Endothelial cell of umbilical vein (primary cell): ENCODE results near the gene SLC23A2.
"Not testable (repeated sequence)": the region's sequence is repeated elsewhere in the genome, so short reads cannot be mapped to it uniquely, and the experiment has no call there.

ENCODE experiments used
- EZH2 ChIP-seq: IDR thresholded peaks from 2 replicates; pipeline ENCODE4 v1.6.1; 2012; ENCODE audit warnings: borderline replicate concordance, low read depth, mild to moderate bottlenecking, moderate library complexity, low read length, inconsistent platforms; ENCODE audit not compliant: severe bottlenecking
- GATA2 ChIP-seq: IDR thresholded peaks from 2 replicates; pipeline ENCODE4 v1.7.0; 2011; ENCODE audit warnings: low read depth, mild to moderate bottlenecking, moderate library complexity, mixed read lengths, low read length; ENCODE audit not compliant: insufficient read length, insufficient read depth
- POLR2A ChIP-seq: IDR thresholded peaks from 2 replicates; pipeline ENCODE4 v1.6.1; 2012; ENCODE audit warnings: low read depth, mild to moderate bottlenecking, control low read depth, low read length
- POLR2AphosphoS5 ChIP-seq: IDR thresholded peaks from 2 replicates; pipeline ENCODE4 v1.6.1; 2012; ENCODE audit warnings: low read depth, mild to moderate bottlenecking, control low read depth, low read length, moderate library complexity; ENCODE audit not compliant: insufficient read depth
- TF ChIP-seq, protein P1 (sequence below), 2 donors: IDR thresholded peaks; 1 replicate in 1 of 2; 2 replicates in 1 of 2; pipeline ENCODE4 v1.5.1; 2011; ENCODE audit warnings: low read length in 2 of 2, mild to moderate bottlenecking in 2 of 2, moderate library complexity in 2 of 2, control low read depth in 1 of 2, inconsistent platforms in 1 of 2, low read depth in 1 of 2; ENCODE audit not compliant: insufficient read depth in 1 of 2; ENCODE audit errors: extremely low read depth in 1 of 2

DNA sequence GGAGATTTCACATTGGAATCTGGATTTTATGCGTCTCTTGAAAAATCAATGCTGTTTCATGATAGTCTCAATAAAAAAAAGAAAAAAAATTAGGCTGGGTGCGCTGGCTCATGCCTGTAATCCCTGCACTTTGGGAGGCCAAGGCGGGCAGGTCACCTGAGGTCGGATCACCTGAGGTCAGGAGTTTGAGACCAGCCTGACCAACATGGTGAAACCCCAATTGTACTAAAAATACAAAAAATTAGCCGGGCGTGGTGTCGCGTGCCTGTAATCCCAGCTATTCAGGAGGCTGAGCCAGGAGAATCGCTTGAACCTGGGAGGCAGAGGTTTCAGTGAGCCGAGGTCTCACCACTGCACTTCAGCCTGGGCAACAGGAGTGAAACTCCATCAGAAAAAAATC, 30.4 kb upstream of the SLC23A2 start:
- TF ChIP-seq EZH2, POLR2AphosphoS5, GATA2, POLR2A: not testable (repeated sequence)
- TF ChIP-seq, protein P1, sequence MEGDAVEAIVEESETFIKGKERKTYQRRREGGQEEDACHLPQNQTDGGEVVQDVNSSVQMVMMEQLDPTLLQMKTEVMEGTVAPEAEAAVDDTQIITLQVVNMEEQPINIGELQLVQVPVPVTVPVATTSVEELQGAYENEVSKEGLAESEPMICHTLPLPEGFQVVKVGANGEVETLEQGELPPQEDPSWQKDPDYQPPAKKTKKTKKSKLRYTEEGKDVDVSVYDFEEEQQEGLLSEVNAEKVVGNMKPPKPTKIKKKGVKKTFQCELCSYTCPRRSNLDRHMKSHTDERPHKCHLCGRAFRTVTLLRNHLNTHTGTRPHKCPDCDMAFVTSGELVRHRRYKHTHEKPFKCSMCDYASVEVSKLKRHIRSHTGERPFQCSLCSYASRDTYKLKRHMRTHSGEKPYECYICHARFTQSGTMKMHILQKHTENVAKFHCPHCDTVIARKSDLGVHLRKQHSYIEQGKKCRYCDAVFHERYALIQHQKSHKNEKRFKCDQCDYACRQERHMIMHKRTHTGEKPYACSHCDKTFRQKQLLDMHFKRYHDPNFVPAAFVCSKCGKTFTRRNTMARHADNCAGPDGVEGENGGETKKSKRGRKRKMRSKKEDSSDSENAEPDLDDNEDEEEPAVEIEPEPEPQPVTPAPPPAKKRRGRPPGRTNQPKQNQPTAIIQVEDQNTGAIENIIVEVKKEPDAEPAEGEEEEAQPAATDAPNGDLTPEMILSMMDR (IDR thresholded peaks at IDR 0.05; ENCODE audit: extremely low read depth in 1 of 2, insufficient read depth in 1 of 2, low read depth in 1 of 2, low read length in 2 of 2): not testable (repeated sequence)
